Adrenal gland (tissue), 12 donors: ENCODE results near the gene TBC1D16. TPM values are rescaled to one million over a fixed set of nuclear protein-coding genes. Genes with fewer than 3 reads are reported as not detected.

Experiments used
- DNase-seq, 7 donors: peaks; one replicate each; pipeline ENCODE4 v3.0.0-alpha.2; 2019 to 2020
- H3K27ac ChIP-seq, 5 donors: fragments of 200-600 bp; sonication (generic) in 4 of 5; 1 replicate in 3 of 5; 2 replicates in 2 of 5; pipeline versions ENCODE4 v1.5.1 to v1.8.0; 2016 to 2020; ENCODE audit warnings: mild to moderate bottlenecking in 1 of 5
- H3K27me3 ChIP-seq: fragments of 200-600 bp; 2 replicates; pipeline ENCODE4 v1.8.0; 2021
- H3K36me3 ChIP-seq, 2 donors: fragments of 200-600 bp; replicated peaks in 1 of 2; 1 replicate in 1 of 2; 2 replicates in 1 of 2; pipeline versions ENCODE4 v1.5.1 to v1.8.0; 2018 to 2022
- H3K4me1 ChIP-seq, 2 donors: fragments of 200-600 bp; replicated peaks in 1 of 2; 1 replicate in 1 of 2; 2 replicates in 1 of 2; pipeline versions ENCODE4 v1.5.1 to v1.8.0; 2018 to 2021
- H3K4me3 ChIP-seq, 4 donors: fragments of 200-600 bp; sonication (generic) in 3 of 4; one replicate each; pipeline ENCODE4 v1.5.1; 2016 to 2018
- H3K9me3 ChIP-seq, 3 donors: fragments of 200-600 bp; sonication (generic) in 1 of 3; replicated peaks in 1 of 3; 1 replicate in 2 of 3; 2 replicates in 1 of 3; pipeline versions ENCODE4 v1.5.1 to v1.8.0; 2016 to 2021
- POLR2A ChIP-seq, 2 donors: fragments of 450-650 bp; IDR thresholded peaks; one replicate each; pipeline ENCODE4 v1.6.1; 2017; ENCODE audit warnings: antibody characterized with exemption in 2 of 2, mild to moderate bottlenecking in 2 of 2, moderate library complexity in 1 of 2
- WGBS, 4 donors: extraction: QIAGEN DNeasy Blood & Tissue Kit in 2 of 4; methylation state at CpG; one replicate each; pipeline versions ENCODE4 v1.1.5 to v1.1.7; 2013 to 2017; 5-methylcytosine and 5-hydroxymethylcytosine counted together
- intact Hi-C, 2 donors: fragments of 100-400 bp; cut with DNase I; formaldehyde crosslinking; loops; one replicate each; pipeline versions ENCODE4 v1.14.1 to v1.15.0; 2022 to 2023
- polyA plus RNA-seq, 3 donors: library from polyadenylated mRNA; stranded (reverse); fragments of 200-250 nt in 2 of 3; fragments of 350-450 nt in 1 of 3; fragmentation: Illumina TruSeq in 1 of 3; extraction: RNeasy Lipid Tissue Mini Kit (QIAGEN cat#74804) in 1 of 3; gene quantifications; one replicate each; pipeline ENCODE4 v1.2.3, GENCODE V29; 2013 to 2014
- total RNA-seq, 9 donors: library from RNA; depleted of rRNA in 4 of 9; stranded (reverse); fragments of >200 nt in 4 of 9; fragments of 120-200 nt in 1 of 9; fragmentation: NEBNext Ultra II Directional in 1 of 9; extraction: Animal tissue kit (Norgen Biotek cat#: 25700) in 1 of 9; gene quantifications; one replicate each; pipeline versions ENCODE4 v1.1.0 to v1.2.4, GENCODE V29; 2013 to 2023
- TF ChIP-seq, protein P1 (sequence below), 6 experiments: fragments of 450-650 bp in 4 of 6; fragments of 200-600 bp in 2 of 6; sonication (generic) in 1 of 6; IDR thresholded peaks; 1 replicate in 5 of 6; 2 replicates in 1 of 6; pipeline versions ENCODE4 v1.5.1 to v1.8.0; 2016 to 2021; ENCODE audit warnings: antibody characterized with exemption in 6 of 6, mild to moderate bottlenecking in 2 of 6, moderate library complexity in 1 of 6
- donor health status: healthy with polysubstance abuse.
- donor health status: Bipolar disorder and iron deficiency.
- donor health status: DM: yes; HTN: yes; CAD: no.
- donor health status: DM: no; HTN: no; CAD: no.
- donor health status: DM: no; HTN: no; CAD: no.
- donor health status: DM: yes; HTN: yes; CAD: no.

Gene TBC1D16
- total and polyA plus RNA-seq, 12 donors, result 4.2 to 62.5 (median 29.5) TPM

DNA sequence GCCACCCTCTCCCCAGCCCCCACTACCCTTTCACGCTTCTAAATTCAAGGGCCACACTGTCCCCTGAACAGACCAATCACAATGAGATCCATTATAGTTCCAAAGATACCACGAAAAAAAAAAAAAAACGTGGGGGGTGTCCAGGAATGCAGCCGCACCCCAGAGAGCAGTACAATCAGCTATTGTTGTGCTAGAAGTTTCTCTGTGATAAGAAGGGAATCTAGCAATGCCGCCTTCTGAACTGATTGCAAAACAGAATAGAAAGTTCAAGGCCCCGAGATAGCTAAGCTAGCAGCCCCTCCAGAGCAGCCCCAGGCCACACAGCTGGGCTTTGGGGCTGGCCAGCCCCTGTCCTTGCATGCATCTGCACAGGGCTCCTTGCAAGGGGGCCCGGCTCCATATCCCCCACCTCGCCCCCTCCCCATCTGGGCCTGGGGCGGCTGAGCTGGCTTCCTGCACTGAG, 109.5 kb downstream of the TBC1D16 start:
- no peaks in the 10 kb centered on the region for H3K36me3 ChIP-seq
- intact Hi-C loops, result no loop called here
- 33 to 54% (median 46%) methylated on average over 7 to 9 of the region's 9 CpGs for WGBS, 4 donors
- peaks cover 6 to 10% of the 10 kb centered on the region in 2 donors for H3K4me1 ChIP-seq
- no peak for TF ChIP-seq POLR2A (IDR thresholded peaks at IDR 0.05)
- TF ChIP-seq, protein P1, sequence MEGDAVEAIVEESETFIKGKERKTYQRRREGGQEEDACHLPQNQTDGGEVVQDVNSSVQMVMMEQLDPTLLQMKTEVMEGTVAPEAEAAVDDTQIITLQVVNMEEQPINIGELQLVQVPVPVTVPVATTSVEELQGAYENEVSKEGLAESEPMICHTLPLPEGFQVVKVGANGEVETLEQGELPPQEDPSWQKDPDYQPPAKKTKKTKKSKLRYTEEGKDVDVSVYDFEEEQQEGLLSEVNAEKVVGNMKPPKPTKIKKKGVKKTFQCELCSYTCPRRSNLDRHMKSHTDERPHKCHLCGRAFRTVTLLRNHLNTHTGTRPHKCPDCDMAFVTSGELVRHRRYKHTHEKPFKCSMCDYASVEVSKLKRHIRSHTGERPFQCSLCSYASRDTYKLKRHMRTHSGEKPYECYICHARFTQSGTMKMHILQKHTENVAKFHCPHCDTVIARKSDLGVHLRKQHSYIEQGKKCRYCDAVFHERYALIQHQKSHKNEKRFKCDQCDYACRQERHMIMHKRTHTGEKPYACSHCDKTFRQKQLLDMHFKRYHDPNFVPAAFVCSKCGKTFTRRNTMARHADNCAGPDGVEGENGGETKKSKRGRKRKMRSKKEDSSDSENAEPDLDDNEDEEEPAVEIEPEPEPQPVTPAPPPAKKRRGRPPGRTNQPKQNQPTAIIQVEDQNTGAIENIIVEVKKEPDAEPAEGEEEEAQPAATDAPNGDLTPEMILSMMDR (IDR thresholded peaks at IDR 0.05), result no peak
- no peak for DNase-seq
- H3K4me3 ChIP-seq, result no peak overlapping the region
- peaks cover 12% of the 10 kb centered on the region for H3K27me3 ChIP-seq
- H3K27ac ChIP-seq, result no peak overlapping the region
- H3K9me3 ChIP-seq, result no peaks in the 10 kb centered on the region

DNA sequence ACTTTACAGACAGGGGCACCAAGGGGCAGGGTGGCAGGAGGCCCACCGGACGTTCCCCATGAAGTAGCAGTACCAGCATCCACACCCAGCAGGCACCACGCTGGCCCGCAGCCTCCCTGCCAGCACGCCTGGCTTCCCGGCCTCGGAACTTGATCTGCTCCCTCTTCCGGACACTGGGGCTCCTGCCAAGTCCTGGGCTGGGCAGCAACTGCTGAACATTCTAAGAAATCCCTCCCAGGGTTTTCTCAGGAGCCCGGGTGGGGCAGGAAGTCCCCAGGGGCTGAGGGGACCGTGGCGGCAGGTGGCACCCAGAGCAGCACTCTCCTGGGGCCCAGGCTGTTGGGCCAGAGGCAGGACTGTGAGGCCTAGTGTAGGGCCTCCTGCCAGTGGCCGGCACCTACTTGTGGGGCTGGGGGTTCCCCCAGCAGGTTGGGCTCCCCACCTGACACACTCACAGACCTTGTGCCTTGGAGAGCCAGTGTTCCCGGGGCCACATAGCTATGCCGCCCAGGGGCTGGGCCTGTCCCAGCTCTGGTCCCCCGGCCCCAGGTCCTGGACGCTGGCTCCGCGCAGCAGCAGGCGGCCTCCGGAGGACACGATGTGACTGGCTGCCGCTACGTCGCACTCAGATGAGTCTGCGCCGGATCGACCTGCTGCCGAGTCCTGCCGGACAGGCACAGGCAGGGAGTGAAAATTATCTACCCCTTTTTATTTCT, 110.3 kb downstream of the TBC1D16 start:
- WGBS, 4 donors, result 63 to 92% (median 72%) methylated on average over 7 to 29 of the region's 29 CpGs
- peaks cover 14% of the 10 kb centered on the region for H3K27me3 ChIP-seq
- TF ChIP-seq POLR2A (IDR thresholded peaks at IDR 0.05), result no peak
- TF ChIP-seq, protein P1 (IDR thresholded peaks at IDR 0.05), result peak in 3 of 6 experiments; percentile 14 to 28 (median 14)
- H3K4me1 ChIP-seq, result peaks cover 6 to 10% of the 10 kb centered on the region in 2 donors
- no peak overlapping the region for H3K27ac ChIP-seq
- no peaks in the 10 kb centered on the region for H3K36me3 ChIP-seq
- peak; percentile 60 to 82 (median 79) for DNase-seq
- intact Hi-C loops, result no loop called here
- no peaks in the 10 kb centered on the region for H3K9me3 ChIP-seq
- no peak overlapping the region for H3K4me3 ChIP-seq

DNA sequence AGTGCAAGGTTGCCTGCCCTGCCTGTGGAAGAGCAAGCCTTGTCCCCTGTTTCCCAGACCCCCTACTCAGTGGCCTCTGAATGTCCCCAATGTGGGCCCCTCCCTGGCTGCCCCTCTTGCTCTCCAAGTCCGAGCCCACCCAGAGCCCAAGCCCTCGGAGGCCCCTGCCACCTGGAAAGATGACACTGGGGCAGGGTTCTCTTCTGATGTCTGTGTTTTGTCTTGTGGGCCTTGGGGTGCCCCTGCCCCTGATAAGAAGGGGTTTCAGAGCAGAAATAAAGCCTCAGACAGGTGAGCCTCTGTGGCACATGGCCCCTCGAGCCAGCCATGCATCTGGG, 111.1 kb downstream of the TBC1D16 start:
- intact Hi-C loops, result loop anchor here in 1 of 2 donors (5.0 kb wide), 1 partner anchor 77 kb away; no protein-coding TSS in a partner anchor
- Histone ChIP-seq H3K9me3 (no peaks in the 10 kb centered on the region), H3K4me1 (peaks cover 6 to 10% of the 10 kb centered on the region in 2 donors), H3K27me3 (peaks cover 11% of the 10 kb centered on the region), H3K36me3 (no peaks in the 10 kb centered on the region), H3K27ac (no peak overlapping the region), H3K4me3 (no peak overlapping the region)
- TF ChIP-seq, protein P1 (IDR thresholded peaks at IDR 0.05), result no peak
- TF ChIP-seq POLR2A (IDR thresholded peaks at IDR 0.05), result no peak
- no peak for DNase-seq
- 82 to 90% (median 90%) methylated on average over 3 of the region's 3 CpGs; no CpG with 5 or more reads in 1 of the 4 donors for WGBS, 4 donors

DNA sequence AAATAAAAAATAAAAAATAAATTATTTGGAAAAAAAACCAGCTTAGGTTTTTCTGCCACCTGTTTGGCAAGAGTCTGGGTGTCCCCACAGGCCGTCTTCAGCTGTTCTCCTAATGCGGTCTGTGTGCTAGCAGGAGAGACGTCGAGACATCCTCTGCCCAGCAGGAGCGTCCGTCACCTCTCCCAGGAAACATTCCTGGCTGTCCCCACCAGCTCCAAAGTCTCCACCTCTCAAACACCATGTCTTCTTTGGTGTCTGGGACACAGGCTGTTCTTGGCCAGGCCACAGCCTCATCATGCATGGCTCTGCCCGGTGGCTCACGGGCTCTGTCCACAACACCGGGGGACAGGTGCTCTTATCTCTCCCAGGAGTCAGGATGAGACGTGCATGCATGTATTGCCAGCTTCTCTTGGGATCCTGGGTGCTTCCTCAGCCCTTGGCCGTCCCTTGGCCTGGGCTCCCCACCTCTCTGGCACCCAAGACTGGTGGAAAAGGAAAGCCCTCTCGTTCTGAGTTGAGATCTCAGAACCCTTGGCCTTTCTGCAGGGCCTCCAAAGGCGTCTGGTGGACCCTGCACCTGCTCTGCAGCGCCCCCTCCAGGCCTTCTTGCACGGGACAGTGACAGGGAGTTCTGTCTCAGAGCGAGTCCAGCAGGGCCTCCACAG, 111.6 kb downstream of the TBC1D16 start:
- no peaks in the 10 kb centered on the region for H3K9me3 ChIP-seq
- peak in 2 of 7 donors; percentile 43 to 59 for DNase-seq
- intact Hi-C loops, result loop anchor here in 1 of 2 donors (5.0 kb wide), 1 partner anchor 77 kb away; no protein-coding TSS in a partner anchor
- H3K36me3 ChIP-seq, result no peaks in the 10 kb centered on the region
- WGBS, 4 donors, result 76 to 88% (median 82%) methylated on average over 12 to 16 of the region's 16 CpGs
- TF ChIP-seq POLR2A (IDR thresholded peaks at IDR 0.05), result no peak
- TF ChIP-seq, protein P1 (IDR thresholded peaks at IDR 0.05), result peak in 2 of 6 experiments; percentile 26 to 31
- H3K27me3 ChIP-seq, result peaks cover 8% of the 10 kb centered on the region
- no peak overlapping the region for H3K4me3 ChIP-seq
- peaks cover 6 to 14% of the 10 kb centered on the region in 2 donors for H3K4me1 ChIP-seq
- H3K27ac ChIP-seq, result no peak overlapping the region
